Measurements from ENCODE around the gene PABPN1L. TPM values are rescaled to one million over a fixed set of nuclear protein-coding genes. Genes with fewer than 3 reads are reported as not detected.
"Not testable (repeated sequence)": the region's sequence is repeated elsewhere in the genome, so short reads cannot be mapped to it uniquely, and the experiment has no call there.

PABPN1L gene
- total RNA-seq, 1 experiment from 2014 or later = not detected

GRCh38 chr16:88904676-88905365 is 38.4 kb upstream of the PABPN1L start:
- H3K27me3 ChIP-seq = no peaks in the 10 kb centered on the region
- H3K36me3 ChIP-seq = no peaks in the 10 kb centered on the region
- no peaks in the 10 kb centered on the region for H3K9me3 ChIP-seq
- no peak overlapping the region for H3K4me3 ChIP-seq
- no peak for DNase-seq

- DNase-seq = no peak
- H3K36me3 ChIP-seq = no peaks in the 10 kb centered on the region
- no peak overlapping the region for H3K4me3 ChIP-seq
- no peaks in the 10 kb centered on the region for H3K9me3 ChIP-seq
- no peaks in the 10 kb centered on the region for H3K27me3 ChIP-seq
These were observed 36.8 kb upstream of the PABPN1L start for GRCh38 chr16:88903267-88903666.

- Histone ChIP-seq H3K36me3 (no peaks in the 10 kb centered on the region), H3K4me3 (no peak overlapping the region), H3K9me3 (no peaks in the 10 kb centered on the region), H3K27me3 (no peaks in the 10 kb centered on the region)
- no peak for DNase-seq
These were observed 36.3 kb upstream of the PABPN1L start for GRCh38 chr16:88902744-88903143.

GRCh38 chr16:88901718-88902337 is 35.4 kb upstream of the PABPN1L start:
- no peaks in the 10 kb centered on the region for H3K27me3 ChIP-seq
- DNase-seq = no peak
- no peaks in the 10 kb centered on the region for H3K36me3 ChIP-seq
- no peak overlapping the region for H3K4me3 ChIP-seq
- no peaks in the 10 kb centered on the region for H3K9me3 ChIP-seq

- Histone ChIP-seq H3K27me3 (no peaks in the 10 kb centered on the region), H3K9me3 (no peaks in the 10 kb centered on the region), H3K4me3 (no peak overlapping the region), H3K36me3 (no peaks in the 10 kb centered on the region)
- DNase-seq = no peak
These were observed 34.2 kb upstream of the PABPN1L start for GRCh38 chr16:88900662-88901052.

- Histone ChIP-seq H3K27me3 (no peaks in the 10 kb centered on the region), H3K9me3 (no peaks in the 10 kb centered on the region), H3K36me3 (no peaks in the 10 kb centered on the region), H3K4me3 (no peak overlapping the region)
- DNase-seq = no peak
These were observed 33.6 kb upstream of the PABPN1L start for GRCh38 chr16:88899901-88900661.

- no peak overlapping the region for H3K4me3 ChIP-seq
- H3K9me3 ChIP-seq = no peaks in the 10 kb centered on the region
- no peaks in the 10 kb centered on the region for H3K36me3 ChIP-seq
- no peaks in the 10 kb centered on the region for H3K27me3 ChIP-seq
- no peak for DNase-seq
These were observed 31.4 kb upstream of the PABPN1L start for GRCh38 chr16:88897696-88898425.

GRCh38 chr16:88896238-88897070 is 30.0 kb upstream of the PABPN1L start:
- no peak overlapping the region for H3K4me3 ChIP-seq
- no peaks in the 10 kb centered on the region for H3K36me3 ChIP-seq
- H3K27me3 ChIP-seq = no peaks in the 10 kb centered on the region
- no peak for DNase-seq
- no peaks in the 10 kb centered on the region for H3K9me3 ChIP-seq

GRCh38 chr16:88895335-88895734 is 28.9 kb upstream of the PABPN1L start:
- no peak for DNase-seq
- Histone ChIP-seq H3K36me3 (no peaks in the 10 kb centered on the region), H3K4me3 (no peak overlapping the region), H3K27me3 (no peaks in the 10 kb centered on the region), H3K9me3 (no peaks in the 10 kb centered on the region)

GRCh38 chr16:88894681-88895300 is 28.3 kb upstream of the PABPN1L start:
- DNase-seq = no peak
- no peaks in the 10 kb centered on the region for H3K36me3 ChIP-seq
- H3K4me3 ChIP-seq = no peak overlapping the region
- no peaks in the 10 kb centered on the region for H3K27me3 ChIP-seq
- H3K9me3 ChIP-seq = no peaks in the 10 kb centered on the region

GRCh38 chr16:88894266-88894665 is 27.8 kb upstream of the PABPN1L start:
- DNase-seq, H3K27me3 ChIP-seq, H3K4me3 ChIP-seq, H3K36me3 ChIP-seq, H3K9me3 ChIP-seq: not testable (repeated sequence)

- no peaks in the 10 kb centered on the region for H3K27me3 ChIP-seq
- DNase-seq = no peak
- H3K9me3 ChIP-seq = no peaks in the 10 kb centered on the region
- no peak overlapping the region for H3K4me3 ChIP-seq
- H3K36me3 ChIP-seq = no peaks in the 10 kb centered on the region
These were observed 26.9 kb upstream of the PABPN1L start for GRCh38 chr16:88893127-88893968.

GRCh38 chr16:88892065-88892464 is 25.6 kb upstream of the PABPN1L start:
- Histone ChIP-seq H3K36me3 (no peaks in the 10 kb centered on the region), H3K4me3 (no peak overlapping the region), H3K27me3 (no peaks in the 10 kb centered on the region), H3K9me3 (no peaks in the 10 kb centered on the region)
- no peak for DNase-seq

- Histone ChIP-seq H3K9me3 (no peaks in the 10 kb centered on the region), H3K27me3 (no peaks in the 10 kb centered on the region), H3K36me3 (no peaks in the 10 kb centered on the region), H3K4me3 (no peak overlapping the region)
- no peak for DNase-seq
These were observed 24.6 kb upstream of the PABPN1L start for GRCh38 chr16:88891083-88891482.

- not testable (repeated sequence) for H3K27me3 ChIP-seq, H3K4me3 ChIP-seq, DNase-seq, H3K9me3 ChIP-seq, H3K36me3 ChIP-seq
These were observed 23.4 kb upstream of the PABPN1L start for GRCh38 chr16:88889702-88890352.

Measured in MG63 (cell line).